K562 (cell line): ENCODE results near the gene BIRC5. TPM values are rescaled to one million over a fixed set of nuclear protein-coding genes. Genes with fewer than 3 reads are reported as not detected.

Source experiments
- BRD4 ChIP-seq: fragments of 200-600 bp; sonication (generic); IDR thresholded peaks from 2 replicates; pipeline ENCODE4 v1.6.1; 2017; ENCODE audit warnings: inconsistent platforms
- CBX1 ChIP-seq: sonication (generic); IDR thresholded peaks from 2 replicates; pipeline ENCODE4 v1.6.1; 2016; ENCODE audit warnings: antibody characterized with exemption, low read depth, mild to moderate bottlenecking
- CBX5 ChIP-seq: IDR thresholded peaks from 2 replicates; pipeline ENCODE4 v1.6.1; 2014; ENCODE audit warnings: low read depth, borderline replicate concordance
- CHD2 ChIP-seq: IDR thresholded peaks from 2 replicates; pipeline ENCODE4 v1.6.1; 2011; ENCODE audit warnings: low read depth, low read length
- CHD4 ChIP-seq: fragments of 200-600 bp; sonication (generic); IDR thresholded peaks from 3 replicates; pipeline ENCODE4 v1.6.1; 2012; ENCODE audit warnings: low read depth, mild to moderate bottlenecking, mixed read lengths, low read length, inconsistent platforms; ENCODE audit not compliant: insufficient read depth, insufficient replicate concordance, poor library complexity, severe bottlenecking
- CTBP1 ChIP-seq: fragments of 450-650 bp; IDR thresholded peaks from 2 replicates; pipeline ENCODE4 v1.6.1; 2016; ENCODE audit warnings: borderline replicate concordance
- EP300 ChIP-seq: IDR thresholded peaks from 2 replicates; pipeline ENCODE4 v1.6.1; 2012; ENCODE audit warnings: low read length, improper control_type of control experiment
- ETV1 ChIP-seq: fragments of 450-650 bp; conservative IDR thresholded peaks from 2 replicates; pipeline ENCODE4 v1.6.1; 2016; ENCODE audit warnings: missing genetic modification characterization, control low read depth, low read depth, missing compliant biosample characterization
- GTF2A2 ChIP-seq: IDR thresholded peaks from 2 replicates; pipeline ENCODE4 v1.6.1; 2016; ENCODE audit warnings: mild to moderate bottlenecking, missing genetic modification characterization, missing compliant biosample characterization
- HBP1 ChIP-seq: fragments of 450-650 bp; formaldehyde crosslinking; IDR thresholded peaks from 2 replicates; pipeline ENCODE4 v1.4.0; 2022; ENCODE audit warnings: missing genetic modification characterization
- HMGN3 ChIP-seq: IDR thresholded peaks from 2 replicates; pipeline ENCODE4 v1.6.1; 2011; ENCODE audit warnings: borderline replicate concordance, low read depth, mild to moderate bottlenecking, mixed read lengths, low read length; ENCODE audit not compliant: insufficient read length; ENCODE audit errors: extremely low read depth
- HMGXB4 ChIP-seq: sonication (generic); formaldehyde crosslinking; IDR thresholded peaks from 2 replicates; pipeline ENCODE4 v1.8.1; 2023; ENCODE audit warnings: mild to moderate bottlenecking, missing genetic modification reagents
- ILF3 ChIP-seq: fragments of 450-650 bp; IDR thresholded peaks from 2 replicates; pipeline ENCODE4 v1.6.1; 2018; ENCODE audit warnings: antibody characterized with exemption, mild to moderate bottlenecking, moderate library complexity, borderline replicate concordance
- ILK ChIP-seq: fragments of 450-650 bp; IDR thresholded peaks from 2 replicates; pipeline ENCODE4 v1.6.1; 2016; ENCODE audit warnings: missing genetic modification characterization, low read depth, mild to moderate bottlenecking, missing compliant biosample characterization, moderate library complexity, borderline replicate concordance
- IRF9 ChIP-seq: fragments of 450-650 bp; IDR thresholded peaks from 2 replicates; pipeline ENCODE4 v1.6.1; 2016; ENCODE audit warnings: missing biosample characterization, missing genetic modification characterization
- KLF16 ChIP-seq: IDR thresholded peaks from 2 replicates; pipeline ENCODE4 v1.6.1; 2016; ENCODE audit warnings: antibody characterized with exemption
- MAFK ChIP-seq: IDR thresholded peaks from 2 replicates; pipeline ENCODE4 v1.6.1; 2011; ENCODE audit warnings: low read length, improper control_type of control experiment
- RB1 ChIP-seq: fragments of 450-650 bp; IDR thresholded peaks from 2 replicates; pipeline ENCODE4 v1.6.1; 2017; ENCODE audit warnings: low read depth, mild to moderate bottlenecking
- SIN3A ChIP-seq, 2 experiments: fragments of 150-350 bp in 1 of 2; IDR thresholded peaks; 2 replicates each; pipeline ENCODE4 v1.6.1; 2011 to 2016; ENCODE audit warnings: borderline replicate concordance in 2 of 2, low read depth in 2 of 2, low read length in 2 of 2, mild to moderate bottlenecking in 2 of 2, moderate library complexity in 2 of 2; ENCODE audit not compliant: control insufficient read depth in 1 of 2
- SP1 ChIP-seq: sonication (generic); formaldehyde crosslinking; IDR thresholded peaks from 2 replicates; pipeline ENCODE4 v1.8.1; 2022; ENCODE audit warnings: mild to moderate bottlenecking, missing genetic modification reagents
- SREBF1 ChIP-seq: fragments of 150-350 bp; IDR thresholded peaks from 2 replicates; pipeline ENCODE4 v1.6.1; 2014; ENCODE audit warnings: antibody characterized with exemption, low read depth, low read length, borderline replicate concordance
- THRAP3 ChIP-seq: fragments of 450-650 bp; IDR thresholded peaks from 2 replicates; pipeline ENCODE4 v1.6.1; 2016; ENCODE audit warnings: mild to moderate bottlenecking, inconsistent platforms, borderline replicate concordance
- TRIM24 ChIP-seq, 2 experiments: fragments of 450-650 bp; IDR thresholded peaks; 2 replicates each; pipeline ENCODE4 v1.6.1; 2016
- XRCC3 ChIP-seq: fragments of 450-650 bp; IDR thresholded peaks from 2 replicates; pipeline ENCODE4 v1.6.1; 2017; ENCODE audit warnings: mild to moderate bottlenecking, moderate library complexity
- ZNF57 ChIP-seq: fragments of 450-650 bp; formaldehyde crosslinking; IDR thresholded peaks from 2 replicates; pipeline ENCODE4 v1.4.0; 2020; ENCODE audit warnings: mild to moderate bottlenecking, moderate library complexity
- ZSCAN32 ChIP-seq: fragments of 450-650 bp; formaldehyde crosslinking; IDR thresholded peaks from 2 replicates; pipeline ENCODE4 v1.4.0; 2020; ENCODE audit warnings: mild to moderate bottlenecking, moderate library complexity
- polyA plus RNA-seq, 8 experiments: library from polyadenylated mRNA; depleted of rRNA in 4 of 8; stranded (reverse) in 5 of 8; unstranded in 3 of 8; fragments of >200 nt; fragmentation: Nextera tagmentation in 2 of 8; fragmentation: Illumina TruSeq in 1 of 8; extraction: Ambion mirVana in 2 of 8; extraction: Trizol in 1 of 8; gene quantifications; 2 replicates each; pipeline versions ENCODE4 v1.2.1 to v1.2.3, GENCODE V29; 2011 to 2014; ENCODE audit warnings: inconsistent platforms in 1 of 8, missing spikeins in 1 of 8
- total RNA-seq, 7 experiments: library from RNA; depleted of rRNA in 6 of 7; stranded (reverse); fragments of >200 nt in 6 of 7; fragmentation: Illumina TruSeq in 2 of 7; extraction: Trizol in 2 of 7; gene quantifications; 2 replicates each; pipeline versions ENCODE4 v1.2.1 to v1.2.3, GENCODE V29; 2011 to 2021; ENCODE audit warnings: low replicate concordance in 1 of 7

The BIRC5 gene
- total and polyA plus RNA-seq, 9 of the 15 experiments (the other 6 are each of a cell fraction or from before 2014, with no cell fraction given) = 64.4 to 140 (median 101) TPM

- TF ChIP-seq CBX1 = no peak
- peak in 1 of 2 experiments; percentile 43; a peak in 2 of 4 replicates for TF ChIP-seq SIN3A (IDR thresholded peaks at IDR 0.05; ENCODE audit: borderline replicate concordance in 2 of 2, control insufficient read depth in 1 of 2, low read depth in 2 of 2, low read length in 2 of 2)
- TF ChIP-seq HMGXB4 (CRISPR knock-in tag) = 0 out of 2 replicates have a peak, but pooled peaks have one; percentile 66
- TF ChIP-seq EP300 = peak; percentile 87
- no peak for TF ChIP-seq TRIM24 (IDR thresholded peaks at IDR 0.05)
- 0 out of 2 replicates have a peak, but pooled peaks have one; percentile 3 for TF ChIP-seq ZNF57 (CRISPR knock-in tag)
- TF ChIP-seq ILK = no peak
- TF ChIP-seq CHD2 = no peak; the same call in 1 of the 2 replicates
- no peak for TF ChIP-seq ZSCAN32
- TF ChIP-seq MAFK = 0 out of 2 replicates have a peak, but pooled peaks have one; percentile 8
- no peak for TF ChIP-seq HBP1 (CRISPR knock-in tag)
- no peak for TF ChIP-seq KLF16
- peak; percentile 81 for TF ChIP-seq HMGN3
- no peak for TF ChIP-seq BRD4
- TF ChIP-seq XRCC3 = no peak
- TF ChIP-seq CBX5 = no peak
- no peak for TF ChIP-seq SREBF1
- no peak; the same call in 1 of the 2 replicates for TF ChIP-seq GTF2A2
- TF ChIP-seq RB1 = 0 out of 2 replicates have a peak, but pooled peaks have one; percentile 12
- TF ChIP-seq ILF3 = no peak
- peak; percentile 97 for TF ChIP-seq ETV1
- TF ChIP-seq CTBP1 = peak; percentile 92; the same call in 1 of the 2 replicates
- no peak for TF ChIP-seq CHD4
- no peak for TF ChIP-seq IRF9 (tag)
- peak; percentile 48; the same call in 1 of the 2 replicates for TF ChIP-seq SP1 (CRISPR knock-in tag)
- no peak for TF ChIP-seq THRAP3
These were observed 49.1 kb downstream of the BIRC5 start (continued) for GRCh38 chr17:78263063-78263735.
